GM21390 (cell line): ENCODE measurements around the gene PPIG.
"Not testable (repeated sequence)": the region's sequence is repeated elsewhere in the genome, so short reads cannot be mapped to it uniquely, and the experiment has no call there.

Experiments used
- ATAC-seq: cut with Tn5 transposase; IDR thresholded peaks from one replicate; pipeline ENCODE4 v1.9.1; 2021; ENCODE audit not compliant: unreplicated experiment

The PPIG gene

GRCh38 chr2:169661265-169661664, 77.1 kb downstream of the PPIG start:
- ATAC-seq = no peak

- no peak for ATAC-seq
Observed at GRCh38 chr2:169662744-169663143, 78.6 kb downstream of the PPIG start.

- ATAC-seq = no peak
Observed at GRCh38 chr2:169663247-169663646, 79.1 kb downstream of the PPIG start.

- no peak for ATAC-seq
Observed at GRCh38 chr2:169664600-169664977, 80.4 kb downstream of the PPIG start.

GRCh38 chr2:169664978-169665930, 81.1 kb downstream of the PPIG start:
- ATAC-seq = no peak

- no peak for ATAC-seq
Observed at GRCh38 chr2:169667583-169667982, 83.4 kb downstream of the PPIG start.

- ATAC-seq = no peak
Observed at GRCh38 chr2:169670215-169670651, 86.1 kb downstream of the PPIG start.

- ATAC-seq = no peak
Observed at GRCh38 chr2:169670937-169671336, 86.8 kb downstream of the PPIG start.

GRCh38 chr2:169672406-169672805, 88.3 kb downstream of the PPIG start:
- no peak for ATAC-seq

GRCh38 chr2:169673106-169673505, 89.0 kb downstream of the PPIG start:
- ATAC-seq = no peak

- no peak for ATAC-seq
Observed at GRCh38 chr2:169673921-169674320, 89.8 kb downstream of the PPIG start.

GRCh38 chr2:169676357-169676756, 92.2 kb downstream of the PPIG start:
- no peak for ATAC-seq

GRCh38 chr2:169676850-169677249, 92.7 kb downstream of the PPIG start:
- ATAC-seq = no peak

GRCh38 chr2:169683054-169683424, 98.9 kb downstream of the PPIG start:
- no peak for ATAC-seq

GRCh38 chr2:169683425-169684134, 99.4 kb downstream of the PPIG start:
- ATAC-seq = no peak

- ATAC-seq = no peak
Observed at GRCh38 chr2:169684135-169684565, 100.0 kb downstream of the PPIG start.

GRCh38 chr2:169684712-169685111, 100.6 kb downstream of the PPIG start:
- not testable (repeated sequence) for ATAC-seq

- ATAC-seq = not testable (repeated sequence)
Observed at GRCh38 chr2:169686825-169687224, 102.7 kb downstream of the PPIG start.

GRCh38 chr2:169687943-169688342, 103.8 kb downstream of the PPIG start:
- ATAC-seq = not testable (repeated sequence)

- ATAC-seq = no peak
Observed at GRCh38 chr2:169690958-169691357, 106.8 kb downstream of the PPIG start.
